MV-4-11 (cell line): ENCODE measurements around the gene NDC1.
"Not testable (repeated sequence)": the region's sequence is repeated elsewhere in the genome, so short reads cannot be mapped to it uniquely, and the experiment has no call there.

ENCODE experiments used
- DNase-seq: peaks from one replicate; lab custom pipeline; 2025; lab: John Stamatoyannopoulos, UW

The NDC1 gene

GRCh38 chr1:53837924-53838653 is at the start of gene NDC1:
NDC1 (minus strand) TSS chr1:53838296; CDS start chr1:53838261, 35 bp downstream.
- DNase-seq: peak; percentile 96

GRCh38 chr1:53883600-53883999 is 45.5 kb upstream of the NDC1 start:
- not testable (repeated sequence) for DNase-seq

- DNase-seq: not testable (repeated sequence)
These were observed 43.8 kb upstream of the NDC1 start for GRCh38 chr1:53881853-53882252.

GRCh38 chr1:53878492-53879105 is 40.5 kb upstream of the NDC1 start:
- peak; percentile 41 for DNase-seq

- DNase-seq: not testable (repeated sequence)
These were observed 37.1 kb upstream of the NDC1 start for GRCh38 chr1:53875150-53875549.

GRCh38 chr1:53871773-53872484 is 33.8 kb upstream of the NDC1 start:
- no peak for DNase-seq

- DNase-seq: no peak
These were observed 33.1 kb upstream of the NDC1 start for GRCh38 chr1:53871221-53871620.

GRCh38 chr1:53869454-53870117 is 31.5 kb upstream of the NDC1 start:
- peak; percentile 92 for DNase-seq

- no peak for DNase-seq
These were observed 30.5 kb upstream of the NDC1 start for GRCh38 chr1:53868565-53868964.

GRCh38 chr1:53862507-53862906 is 24.4 kb upstream of the NDC1 start:
- no peak for DNase-seq

GRCh38 chr1:53860967-53861411 is 22.9 kb upstream of the NDC1 start:
- DNase-seq: peak; percentile 38

GRCh38 chr1:53851571-53852285 is 13.6 kb upstream of the NDC1 start:
- DNase-seq: no peak

GRCh38 chr1:53850082-53850673 is 12.1 kb upstream of the NDC1 start:
- no peak for DNase-seq

- DNase-seq: peak; percentile 64
These were observed 9.9 kb upstream of the NDC1 start for GRCh38 chr1:53847980-53848379.

- DNase-seq: no peak
These were observed 4.3 kb upstream of the NDC1 start for GRCh38 chr1:53842347-53842746.

GRCh38 chr1:53838654-53838974 is 518 bp upstream of the NDC1 start:
- no peak for DNase-seq

- DNase-seq: no peak
These were observed 511 bp downstream of the NDC1 start for GRCh38 chr1:53837646-53837923.

GRCh38 chr1:53835491-53835890 is 2.6 kb downstream of the NDC1 start:
- DNase-seq: no peak

GRCh38 chr1:53834776-53835175 is 3.3 kb downstream of the NDC1 start:
- DNase-seq: no peak

GRCh38 chr1:53833393-53833792 is 4.7 kb downstream of the NDC1 start:
- no peak for DNase-seq

- no peak for DNase-seq
These were observed 11.7 kb downstream of the NDC1 start for GRCh38 chr1:53826367-53826766.

GRCh38 chr1:53825306-53825705 is 12.8 kb downstream of the NDC1 start:
- DNase-seq: no peak
